HepG2 (cell line): ENCODE measurements around the gene VAV2. TPM values are rescaled to one million over a fixed set of nuclear protein-coding genes. Genes with fewer than 3 reads are reported as not detected.

Experiments used
- ATAC-seq: fragments of 200-7000 bp; cut with Tn5 transposase; 3 replicates; pipeline ENCODE4 v1.9.1; 2020; ENCODE audit warnings: mild to moderate bottlenecking, moderate library complexity
- BruUV-seq: library from RNA; stranded (reverse); fragments of 400-500 nt; replicated peaks from 2 replicates; lab custom pipeline; 2021; lab: Mats Ljungman, UMichigan
- CTCF ChIA-PET: fragments of 300-600 bp; formaldehyde crosslinking; extraction: SDS; loops from one replicate; lab custom pipeline; 2021; ENCODE audit warnings: low total read pairs, inconsistent platforms, low intra/inter-chr PET ratio; lab: Yijun Ruan, JAX
- POLR2A ChIA-PET: fragments of 350-600 bp; sonication (Branson Sonifier 250); formaldehyde crosslinking; loops from one replicate; lab custom pipeline; 2020; ENCODE audit warnings: antibody characterized with exemption, inconsistent platforms; lab: Yijun Ruan, JAX
- DNase-seq: peaks from one replicate; pipeline ENCODE4 v3.0.0-alpha.2; 2015; ENCODE audit warnings: low spot score
- FAIRE-seq: peaks from 3 replicates; lab custom pipeline; 2011; peaks lifted over from hg19 to GRCh38; lab: Jason Lieb, UNC
- H2AFZ ChIP-seq: one replicate; pipeline ENCODE4 v1.6.1; 2011; ENCODE audit warnings: low read length, inconsistent platforms
- H3K27ac ChIP-seq: fragments of 300-600 bp; 3 replicates; pipeline ENCODE4 v1.8.0; 2011; ENCODE audit warnings: mixed run types, mild to moderate bottlenecking, mixed read lengths, low read length, inconsistent platforms; ENCODE audit not compliant: insufficient read depth; ENCODE audit errors: extremely low read length
- H3K27me3 ChIP-seq, 2 experiments: fragments of 200-600 bp in 1 of 2; 2 replicates in 1 of 2; 3 replicates in 1 of 2; pipeline versions ENCODE4 v1.6.0 to v1.8.0; 2011; ENCODE audit warnings: low read length in 2 of 2, mild to moderate bottlenecking in 2 of 2, moderate library complexity in 2 of 2, inconsistent platforms in 1 of 2; ENCODE audit not compliant: insufficient read depth in 2 of 2, control insufficient read depth in 1 of 2
- H3K36me3 ChIP-seq, 2 experiments: fragments of 200-600 bp in 1 of 2; replicated peaks in 1 of 2; 2 replicates in 1 of 2; 3 replicates in 1 of 2; pipeline versions ENCODE4 v1.5.1 to v1.8.0; 2011; ENCODE audit warnings: low read length in 2 of 2, inconsistent platforms in 1 of 2; ENCODE audit not compliant: insufficient read depth in 2 of 2, control insufficient read depth in 1 of 2
- H3K4me1 ChIP-seq: 2 replicates; pipeline ENCODE4 v1.5.1; 2012; ENCODE audit warnings: low read length, inconsistent platforms; ENCODE audit not compliant: insufficient read depth
- H3K4me2 ChIP-seq: 2 replicates; pipeline ENCODE4 v1.6.0; 2011; ENCODE audit warnings: low read depth, low read length, inconsistent platforms
- H3K4me3 ChIP-seq, 3 experiments: fragments of 200-600 bp in 1 of 3; sonication (generic), shearing (Covaris generic) in 1 of 3; replicated peaks in 1 of 3; 2 replicates each; pipeline ENCODE4 v1.5.1; 2011 to 2016; ENCODE audit warnings: low read length in 3 of 3, inconsistent platforms in 2 of 3, low read depth in 2 of 3, mild to moderate bottlenecking in 2 of 3, control low read depth in 1 of 3, mixed read lengths in 1 of 3; ENCODE audit not compliant: insufficient read depth in 1 of 3
- H3K79me2 ChIP-seq: one replicate; pipeline ENCODE4 v1.6.1; 2011; ENCODE audit warnings: low read length, inconsistent platforms; ENCODE audit not compliant: insufficient read depth
- H3K9ac ChIP-seq: 2 replicates; pipeline ENCODE4 v1.6.0; 2011; ENCODE audit warnings: mild to moderate bottlenecking, low read depth, low read length, inconsistent platforms; ENCODE audit not compliant: insufficient read depth
- H3K9me3 ChIP-seq: 2 replicates; pipeline ENCODE4 v1.5.1; 2012; ENCODE audit warnings: mild to moderate bottlenecking, low read length
- H4K20me1 ChIP-seq: 2 replicates; pipeline ENCODE4 v1.6.0; 2011; ENCODE audit warnings: inconsistent platforms, mild to moderate bottlenecking, low read length, moderate library complexity; ENCODE audit not compliant: insufficient read depth
- ZNF17 ChIP-seq: sonication (generic); formaldehyde crosslinking; IDR thresholded peaks from 2 replicates; pipeline ENCODE4 v1.5.0; 2020; ENCODE audit warnings: mild to moderate bottlenecking, missing genetic modification reagents
- ZNF263 ChIP-seq: sonication (generic); formaldehyde crosslinking; IDR thresholded peaks from 2 replicates; pipeline ENCODE4 v1.4.0; 2020; ENCODE audit warnings: missing genetic modification reagents
- ZNF687 ChIP-seq: sonication (generic); formaldehyde crosslinking; IDR thresholded peaks from 2 replicates; pipeline ENCODE4 v1.5.1; 2020; ENCODE audit warnings: mild to moderate bottlenecking, missing genetic modification reagents, moderate library complexity
- WGBS: methylation state at CpG from one replicate; pipeline ENCODE4 v1.1.6; 2017; ENCODE audit warnings: low lambda C conversion rate; 5-methylcytosine and 5-hydroxymethylcytosine counted together
- in situ Hi-C: cut with HindIII; loops from 2 replicates; pipeline ENCODE4 v1.10.0; 2017; ENCODE audit warnings: low pct_unique_long_range_greater_than_20kb; ENCODE audit not compliant: extremely low pct_ligation_motif_present
- intact Hi-C: fragments of 100-400 bp; cut with micrococcal nuclease; formaldehyde crosslinking; loops from one replicate; pipeline ENCODE4 v1.10.0; 2022; ENCODE audit not compliant: unreplicated experiment
- polyA plus RNA-seq, 8 experiments: library from polyadenylated mRNA; depleted of rRNA in 3 of 8; stranded (reverse) in 7 of 8; unstranded in 1 of 8; fragments of >200 nt; fragmentation: Illumina TruSeq in 4 of 8; extraction: Trizol in 4 of 8; gene quantifications; 2 replicates each; pipeline versions ENCODE4 v1.2.1 to v1.2.3, GENCODE V29; 2011 to 2016; ENCODE audit warnings: low read depth in 4 of 8, missing spikeins in 1 of 8, mixed read lengths in 1 of 8; ENCODE audit not compliant: insufficient read depth in 1 of 8
- total RNA-seq, 5 experiments: library from RNA; depleted of rRNA; stranded (reverse); fragments of >200 nt; fragmentation: Illumina TruSeq; extraction: Trizol; gene quantifications; 2 replicates each; pipeline ENCODE4 v1.2.3, GENCODE V29; 2016; ENCODE audit warnings: low read depth in 1 of 5
- TF ChIP-seq, protein P1 (sequence below): IDR thresholded peaks from 2 replicates; pipeline ENCODE4 v1.6.1; 2016; ENCODE audit warnings: mild to moderate bottlenecking
- TF ChIP-seq, protein P2 (sequence below): sonication (generic); formaldehyde crosslinking; IDR thresholded peaks from 2 replicates; pipeline ENCODE4 v1.4.0; 2020; ENCODE audit warnings: missing genetic modification reagents

VAV2 gene
- total and polyA plus RNA-seq, 2 of the 13 experiments (the other 11 are each of a cell fraction or from before 2014, with no cell fraction given): 22.5 to 22.9 TPM

DNA sequence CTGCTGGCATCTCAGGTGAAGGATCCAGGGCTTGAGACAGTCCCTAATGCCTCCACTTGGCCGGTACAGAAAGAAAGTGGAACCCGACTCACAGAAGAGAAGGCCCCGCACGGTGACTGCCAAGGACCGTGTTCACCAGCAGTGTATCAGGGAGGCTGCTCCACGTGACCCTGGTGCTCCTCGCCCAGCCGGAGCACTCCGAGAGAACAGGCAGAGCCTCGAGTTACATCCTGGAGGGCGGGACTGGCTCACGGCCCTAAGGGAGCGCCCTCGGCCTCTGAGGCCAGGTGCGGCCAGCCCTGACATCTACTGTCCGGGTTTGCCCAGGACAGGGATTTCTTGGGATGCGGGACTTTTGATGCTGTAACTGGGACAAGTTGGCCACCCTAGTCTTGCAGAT, 149.9 kb downstream of the VAV2 start:
- H3K36me3 ChIP-seq: peaks cover 0 to 6% of the 10 kb centered on the region in 2 experiments; a peak in 2 of 5 replicates
- H3K9me3 ChIP-seq: no peaks in the 10 kb centered on the region
- ATAC-seq: no peak
- ChIA-PET CTCF (no interaction called here), POLR2A (no interaction called here)
- no peak overlapping the region for H3K9ac ChIP-seq
- intact Hi-C loops (no loop called here), in situ Hi-C loops (no loop called here)
- H3K27me3 ChIP-seq: no peaks in the 10 kb centered on the region
- H3K4me3 ChIP-seq: no peak overlapping the region
- H3K79me2 ChIP-seq: peaks cover 4% of the 10 kb centered on the region
- BruUV-seq: no TSS peak
- H3K4me2 ChIP-seq: no peak overlapping the region
- H3K27ac ChIP-seq: no peak overlapping the region
- DNase-seq: no peak
- peaks cover 19% of the 10 kb centered on the region for H3K4me1 ChIP-seq
- no peak for FAIRE-seq
- no peak overlapping the region for H2AFZ ChIP-seq
- WGBS: 94% methylated on average over 5 of the region's 17 CpGs
- peak; percentile 72 for TF ChIP-seq ZNF263 (CRISPR knock-in tag)
- TF ChIP-seq, protein P1, sequence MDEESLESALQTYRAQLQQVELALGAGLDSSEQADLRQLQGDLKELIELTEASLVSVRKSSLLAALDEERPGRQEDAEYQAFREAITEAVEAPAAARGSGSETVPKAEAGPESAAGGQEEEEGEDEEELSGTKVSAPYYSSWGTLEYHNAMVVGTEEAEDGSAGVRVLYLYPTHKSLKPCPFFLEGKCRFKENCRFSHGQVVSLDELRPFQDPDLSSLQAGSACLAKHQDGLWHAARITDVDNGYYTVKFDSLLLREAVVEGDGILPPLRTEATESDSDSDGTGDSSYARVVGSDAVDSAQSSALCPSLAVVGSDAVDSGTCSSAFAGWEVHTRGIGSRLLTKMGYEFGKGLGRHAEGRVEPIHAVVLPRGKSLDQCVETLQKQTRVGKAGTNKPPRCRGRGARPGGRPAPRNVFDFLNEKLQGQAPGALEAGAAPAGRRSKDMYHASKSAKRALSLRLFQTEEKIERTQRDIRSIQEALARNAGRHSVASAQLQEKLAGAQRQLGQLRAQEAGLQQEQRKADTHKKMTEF (CRISPR knock-in tag): no peak
- peaks cover 38% of the 10 kb centered on the region; the same call in 1 of the 2 replicates for H4K20me1 ChIP-seq

GRCh38 chr9:133841167-133841812, 150.8 kb downstream of the VAV2 start:
- 92% methylated on average over 2 of the region's 10 CpGs for WGBS
- Histone ChIP-seq H2AFZ (no peak overlapping the region), H3K36me3 (peaks cover 3 to 6% of the 10 kb centered on the region in 2 experiments; a peak in 3 of 5 replicates), H3K4me3 (no peak overlapping the region), H3K27ac (no peak overlapping the region), H3K9me3 (no peaks in the 10 kb centered on the region), H3K9ac (no peak overlapping the region), H3K27me3 (no peaks in the 10 kb centered on the region), H3K4me1 (peaks cover 19% of the 10 kb centered on the region), H3K79me2 (peaks cover 9% of the 10 kb centered on the region), H3K4me2 (no peak overlapping the region), H4K20me1 (peaks cover 41% of the 10 kb centered on the region; the same call in 1 of the 2 replicates)
- CTCF ChIA-PET: no interaction called here
- DNase-seq (no peak), FAIRE-seq (no peak), ATAC-seq (no peak)
- POLR2A ChIA-PET: interaction anchor here (2.8 kb wide), 1 partner anchor 51 kb away, joined by 7 read pairs; no protein-coding TSS in a partner anchor
- TF ChIP-seq ZNF687 (CRISPR knock-in tag) (0 out of 2 replicates have a peak, but pooled peaks have one; percentile 19), ZNF17 (CRISPR knock-in tag) (no peak)
- TF ChIP-seq, protein P2, sequence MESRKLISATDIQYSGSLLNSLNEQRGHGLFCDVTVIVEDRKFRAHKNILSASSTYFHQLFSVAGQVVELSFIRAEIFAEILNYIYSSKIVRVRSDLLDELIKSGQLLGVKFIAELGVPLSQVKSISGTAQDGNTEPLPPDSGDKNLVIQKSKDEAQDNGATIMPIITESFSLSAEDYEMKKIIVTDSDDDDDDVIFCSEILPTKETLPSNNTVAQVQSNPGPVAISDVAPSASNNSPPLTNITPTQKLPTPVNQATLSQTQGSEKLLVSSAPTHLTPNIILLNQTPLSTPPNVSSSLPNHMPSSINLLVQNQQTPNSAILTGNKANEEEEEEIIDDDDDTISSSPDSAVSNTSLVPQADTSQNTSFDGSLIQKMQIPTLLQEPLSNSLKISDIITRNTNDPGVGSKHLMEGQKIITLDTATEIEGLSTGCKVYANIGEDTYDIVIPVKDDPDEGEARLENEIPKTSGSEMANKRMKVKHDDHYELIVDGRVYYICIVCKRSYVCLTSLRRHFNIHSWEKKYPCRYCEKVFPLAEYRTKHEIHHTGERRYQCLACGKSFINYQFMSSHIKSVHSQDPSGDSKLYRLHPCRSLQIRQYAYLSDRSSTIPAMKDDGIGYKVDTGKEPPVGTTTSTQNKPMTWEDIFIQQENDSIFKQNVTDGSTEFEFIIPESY: peak; percentile 67; the same call in 1 of the 2 replicates
- no TSS peak for BruUV-seq
- intact Hi-C loops (no loop called here), in situ Hi-C loops (no loop called here)
